Measurements from ENCODE around the gene MRFAP1L1. TPM values are rescaled to one million over a fixed set of nuclear protein-coding genes. Genes with fewer than 3 reads are reported as not detected.

Gene MRFAP1L1
- total RNA-seq, 2 donors from 2014 or later = 65.2 to 81.9 TPM

DNA sequence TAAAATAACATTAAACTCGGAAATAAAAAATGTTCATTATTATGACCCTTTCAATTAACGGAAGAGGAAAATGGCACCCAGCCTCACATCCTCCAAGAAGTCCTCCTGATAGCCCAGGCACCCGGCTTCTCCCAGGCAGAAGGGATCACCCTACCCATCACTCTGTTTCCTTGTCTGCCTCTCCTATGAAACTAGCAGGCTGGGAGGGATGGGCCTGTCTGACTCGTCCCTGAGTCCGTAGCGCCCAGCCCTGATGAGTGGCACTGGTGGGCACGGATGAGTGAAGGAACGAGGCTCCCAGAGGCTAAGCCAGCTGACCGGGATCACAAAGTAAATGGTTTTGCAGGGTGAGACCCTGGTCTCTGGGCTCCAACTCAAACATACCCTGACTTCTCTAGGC lies 44.2 kb upstream of the MRFAP1L1 start:
- Histone ChIP-seq H3K4me1 (replicated peaks) (peaks cover 17% of the 10 kb centered on the region), H3K9me3 (no peaks in the 10 kb centered on the region), H3K27ac (no peak overlapping the region), H3K36me3 (no peaks in the 10 kb centered on the region), H3K4me3 (no peak overlapping the region), H3K27me3 (replicated peaks; ENCODE audit: insufficient read depth) (no peaks in the 10 kb centered on the region)
- 95% methylated on average over 9 of the region's 9 CpGs for WGBS
- TF ChIP-seq, protein P1, sequence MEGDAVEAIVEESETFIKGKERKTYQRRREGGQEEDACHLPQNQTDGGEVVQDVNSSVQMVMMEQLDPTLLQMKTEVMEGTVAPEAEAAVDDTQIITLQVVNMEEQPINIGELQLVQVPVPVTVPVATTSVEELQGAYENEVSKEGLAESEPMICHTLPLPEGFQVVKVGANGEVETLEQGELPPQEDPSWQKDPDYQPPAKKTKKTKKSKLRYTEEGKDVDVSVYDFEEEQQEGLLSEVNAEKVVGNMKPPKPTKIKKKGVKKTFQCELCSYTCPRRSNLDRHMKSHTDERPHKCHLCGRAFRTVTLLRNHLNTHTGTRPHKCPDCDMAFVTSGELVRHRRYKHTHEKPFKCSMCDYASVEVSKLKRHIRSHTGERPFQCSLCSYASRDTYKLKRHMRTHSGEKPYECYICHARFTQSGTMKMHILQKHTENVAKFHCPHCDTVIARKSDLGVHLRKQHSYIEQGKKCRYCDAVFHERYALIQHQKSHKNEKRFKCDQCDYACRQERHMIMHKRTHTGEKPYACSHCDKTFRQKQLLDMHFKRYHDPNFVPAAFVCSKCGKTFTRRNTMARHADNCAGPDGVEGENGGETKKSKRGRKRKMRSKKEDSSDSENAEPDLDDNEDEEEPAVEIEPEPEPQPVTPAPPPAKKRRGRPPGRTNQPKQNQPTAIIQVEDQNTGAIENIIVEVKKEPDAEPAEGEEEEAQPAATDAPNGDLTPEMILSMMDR (IDR thresholded peaks at IDR 0.05) = no peak
- no peak for TF ChIP-seq POLR2AphosphoS5 (IDR thresholded peaks at IDR 0.05)
- TF ChIP-seq POLR2A (IDR thresholded peaks at IDR 0.05) = no peak
- intact Hi-C loops (cut with DNase I) = no loop called here
- no peak for DNase-seq (ENCODE audit: low spot score)

DNA sequence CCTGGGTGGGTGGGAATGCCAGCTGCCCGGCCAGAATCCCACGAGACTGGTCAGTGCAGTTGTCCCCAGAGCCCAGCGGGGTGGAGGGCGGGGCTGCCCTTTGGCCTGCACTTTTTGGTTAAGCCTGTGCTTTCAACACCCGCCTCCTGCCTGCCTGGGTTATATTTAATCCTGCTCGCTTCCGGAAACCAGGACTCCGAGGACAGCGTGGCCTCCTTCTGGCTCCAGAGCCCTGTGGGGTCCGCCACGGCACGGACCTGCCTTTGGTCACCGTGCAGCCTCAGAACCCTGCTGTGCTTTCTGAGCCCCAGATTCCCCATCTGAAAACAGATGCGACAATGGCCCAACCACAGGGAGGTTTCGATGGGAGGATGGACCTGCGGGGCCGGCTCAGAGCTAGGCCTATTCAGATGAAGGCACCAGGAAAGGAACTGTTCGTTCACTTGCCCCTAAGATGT lies 43.5 kb upstream of the MRFAP1L1 start:
- intact Hi-C loops (cut with DNase I) = no loop called here
- DNase-seq (ENCODE audit: low spot score) = no peak
- H3K27ac ChIP-seq = no peak overlapping the region
- no peaks in the 10 kb centered on the region for H3K36me3 ChIP-seq
- peaks cover 23% of the 10 kb centered on the region for H3K4me1 ChIP-seq (replicated peaks)
- no peak overlapping the region for H3K4me3 ChIP-seq
- TF ChIP-seq POLR2A (IDR thresholded peaks at IDR 0.05) (no peak), POLR2AphosphoS5 (IDR thresholded peaks at IDR 0.05) (no peak)
- TF ChIP-seq, protein P1 (IDR thresholded peaks at IDR 0.05) = no peak
- no peaks in the 10 kb centered on the region for H3K9me3 ChIP-seq
- WGBS = 87% methylated on average over 18 of the region's 18 CpGs
- no peaks in the 10 kb centered on the region for H3K27me3 ChIP-seq (replicated peaks; ENCODE audit: insufficient read depth)

DNA sequence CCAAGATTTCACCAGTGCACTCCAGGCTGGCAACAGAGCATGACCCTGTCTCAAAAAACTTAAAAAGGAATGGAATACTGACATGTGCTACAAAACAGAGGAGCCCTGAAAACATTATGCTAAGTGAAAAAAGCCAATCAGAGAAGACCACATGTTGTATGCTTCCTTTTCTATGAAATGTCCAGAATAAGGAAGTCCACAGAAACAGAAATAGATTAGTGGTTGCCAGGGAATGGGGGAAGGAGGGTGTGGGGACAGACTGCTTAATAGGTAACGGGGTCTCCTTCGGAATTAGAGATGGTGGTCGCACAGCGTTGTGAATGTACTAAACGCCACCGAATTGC lies 42.8 kb upstream of the MRFAP1L1 start:
- no peak for DNase-seq (ENCODE audit: low spot score)
- no peak overlapping the region for H3K4me3 ChIP-seq
- no peaks in the 10 kb centered on the region for H3K36me3 ChIP-seq
- no peak overlapping the region for H3K27ac ChIP-seq
- peaks cover 29% of the 10 kb centered on the region for H3K4me1 ChIP-seq (replicated peaks)
- H3K9me3 ChIP-seq = no peaks in the 10 kb centered on the region
- H3K27me3 ChIP-seq (replicated peaks; ENCODE audit: insufficient read depth) = no peaks in the 10 kb centered on the region
- intact Hi-C loops (cut with DNase I) = no loop called here
- 91% methylated on average over 6 of the region's 6 CpGs for WGBS
- TF ChIP-seq POLR2A (IDR thresholded peaks at IDR 0.05) (no peak), POLR2AphosphoS5 (IDR thresholded peaks at IDR 0.05) (no peak)
- TF ChIP-seq, protein P1 (IDR thresholded peaks at IDR 0.05) = no peak

DNA sequence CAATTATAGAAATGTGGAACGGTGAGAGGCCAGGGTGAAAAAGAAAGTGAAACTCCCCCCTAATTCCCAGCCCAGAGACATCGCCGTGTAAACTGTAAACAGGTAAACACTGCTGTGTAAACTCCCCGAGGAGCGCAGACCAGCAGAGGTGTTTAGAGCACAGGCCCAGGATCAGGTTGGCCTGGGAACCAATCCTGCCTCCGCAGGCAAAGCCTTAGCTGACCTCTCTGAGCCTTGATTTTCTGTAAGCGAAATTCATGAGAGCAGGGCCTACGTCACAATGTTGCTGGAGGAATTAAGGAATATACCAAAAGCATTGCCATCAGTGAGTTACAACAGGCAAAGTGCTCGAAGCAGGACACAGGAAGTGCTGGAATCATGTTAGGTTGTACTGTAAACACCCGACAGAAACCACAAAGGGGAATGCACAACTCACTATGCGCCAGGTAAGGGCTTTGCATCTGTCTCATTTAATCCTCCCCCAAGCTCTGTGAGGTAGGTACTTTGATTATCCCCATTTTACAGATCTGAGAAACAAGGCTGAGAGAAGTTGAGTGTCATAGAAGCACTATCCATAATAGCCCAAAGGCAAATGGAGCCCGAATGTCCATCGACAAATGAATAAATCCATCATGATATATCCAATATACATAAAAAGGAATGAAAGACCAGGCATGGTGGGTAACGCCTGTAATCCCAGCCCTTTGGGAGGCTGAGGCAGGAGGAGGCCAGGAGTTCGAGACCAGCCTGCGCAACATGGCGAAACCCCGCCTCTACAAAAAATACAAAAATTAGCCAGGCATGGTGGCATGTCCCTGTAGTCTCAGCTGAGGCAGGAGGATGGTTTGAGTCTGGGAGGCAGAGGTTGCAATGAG lies 42.2 kb upstream of the MRFAP1L1 start:
- Histone ChIP-seq H3K9me3 (no peaks in the 10 kb centered on the region), H3K27me3 (replicated peaks; ENCODE audit: insufficient read depth) (no peaks in the 10 kb centered on the region), H3K4me1 (replicated peaks) (peaks cover 34% of the 10 kb centered on the region), H3K4me3 (no peak overlapping the region), H3K36me3 (no peaks in the 10 kb centered on the region), H3K27ac (peak overlapping the region; percentile 45 to 83)
- 79% methylated on average over 18 of the region's 18 CpGs for WGBS
- intact Hi-C loops (cut with DNase I) = no loop called here
- TF ChIP-seq POLR2A (IDR thresholded peaks at IDR 0.05) (no peak), POLR2AphosphoS5 (IDR thresholded peaks at IDR 0.05) (no peak)
- TF ChIP-seq, protein P1 (IDR thresholded peaks at IDR 0.05) = no peak
- no peak for DNase-seq (ENCODE audit: low spot score)
